ENCODE measurements around the gene IL23A. TPM values are rescaled to one million over a fixed set of nuclear protein-coding genes. Genes with fewer than 3 reads are reported as not detected.
"Not testable (repeated sequence)": the region's sequence is repeated elsewhere in the genome, so short reads cannot be mapped to it uniquely, and the experiment has no call there.

The IL23A gene
- polyA plus RNA-seq, 3 donors, result 1.0 to 4.8 (median 1.6) TPM

DNA sequence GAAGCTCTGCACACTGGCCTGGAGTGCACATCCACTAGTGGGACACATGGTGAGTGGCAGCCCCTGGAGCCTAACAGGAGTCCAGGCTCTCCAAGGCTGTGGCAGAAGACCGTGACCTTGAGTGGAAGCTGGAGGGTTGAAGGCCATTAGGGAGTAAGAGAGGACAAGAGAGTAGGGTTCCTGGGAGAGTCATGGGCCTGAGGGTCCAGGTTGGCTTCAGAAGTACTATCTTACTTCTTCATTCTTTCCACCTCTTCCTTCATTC lies 406 bp downstream of the IL23A start:
- no peak for DNase-seq
- H3K4me1 Mint-ChIP-seq, result peaks cover 49% of the 10 kb centered on the region
- intact Hi-C loops (cut with micrococcal nuclease), result loop anchor here in 1 of 2 donors (10.0 kb wide), 1 partner anchor 126 kb away; the partner anchor contains the start of gene SPRYD4
- Histone ChIP-seq H3K4me1 (ENCODE audit: control insufficient read depth in 1 of 2, insufficient read depth in 2 of 2, low read length in 2 of 2) (peaks cover 53 to 54% of the 10 kb centered on the region in 2 donors), H4K20me1 (ENCODE audit: insufficient read depth, low read length) (peaks cover 6% of the 10 kb centered on the region), H3K27ac (ENCODE audit: low read depth in 1 of 2, low read length in 2 of 2) (peak overlapping the region; percentile 73 to 86), H3K4me3 (replicated peaks in 1 of 3; ENCODE audit: low read depth in 2 of 3, low read length in 3 of 3) (peak overlapping the region in 1 of 3 experiments; percentile 43), H3K27me3 (ENCODE audit: control insufficient read depth in 2 of 2, insufficient read depth in 2 of 2, low read length in 2 of 2) (no peaks in the 10 kb centered on the region), H3K9ac (ENCODE audit: insufficient read depth, low read length, poor library complexity, severe bottlenecking) (peak overlapping the region; percentile 46), H3K79me2 (ENCODE audit: insufficient read depth, low read length) (peaks cover 7% of the 10 kb centered on the region), H3K4me2 (replicated peaks; ENCODE audit: extremely low read depth, low read length, poor library complexity, severe bottlenecking) (peak overlapping the region; percentile 63), H2AFZ (ENCODE audit: insufficient read depth, low read depth, low read length, poor library complexity, severe bottlenecking) (peak overlapping the region; percentile 57), H3K36me3 (replicated peaks in 1 of 2; ENCODE audit: control insufficient read depth in 1 of 2, insufficient read depth in 2 of 2, low read length in 2 of 2) (peaks cover 28 to 33% of the 10 kb centered on the region in 2 donors), H3K9me3 (replicated peaks in 1 of 2; ENCODE audit: control insufficient read depth in 1 of 2, insufficient read depth in 1 of 2, low read length in 2 of 2) (no peaks in the 10 kb centered on the region)
- peak overlapping the region in 1 of 2 donors; percentile 67 for H3K4me3 Mint-ChIP-seq
- no peaks in the 10 kb centered on the region for H3K9me3 Mint-ChIP-seq
- H3K36me3 Mint-ChIP-seq, result peaks cover 28 to 36% of the 10 kb centered on the region in 2 donors
- WGBS (ENCODE audit: insufficient coverage), result no CpG with 5 or more reads among the region's 1 CpG
- TF ChIP-seq CTCF (IDR thresholded peaks at IDR 0.05), result no peak
- H3K27me3 Mint-ChIP-seq (ENCODE audit: low read depth in 3 of 3), result peaks cover 0 to 2% (median under 1%) of the 10 kb centered on the region in 3 donors
- H3K27ac Mint-ChIP-seq, result peak overlapping the region; percentile 85 to 95 (median 92)

DNA sequence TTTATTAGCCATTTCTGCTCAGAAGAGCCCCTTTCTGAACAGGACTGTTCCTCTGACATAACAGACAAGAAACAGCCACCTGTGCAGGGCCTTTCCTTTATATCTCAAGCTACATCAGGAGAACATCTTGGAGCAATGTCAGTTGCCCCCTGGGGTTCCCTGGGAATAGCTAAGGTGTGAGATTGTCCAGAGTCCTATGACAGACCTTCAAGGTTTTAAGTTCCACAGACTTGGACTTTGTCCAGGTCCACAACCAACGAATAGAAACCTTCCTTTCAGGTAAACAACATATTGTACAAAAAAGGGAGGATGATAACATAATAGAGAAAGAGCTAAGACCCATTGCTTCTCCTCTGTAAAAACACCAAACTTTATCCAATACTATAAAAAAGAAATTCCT lies 2.9 kb downstream of the IL23A start:
- Histone ChIP-seq H3K79me2 (ENCODE audit: insufficient read depth, low read length) (no peaks in the 10 kb centered on the region), H3K27me3 (ENCODE audit: control insufficient read depth in 2 of 2, insufficient read depth in 2 of 2, low read length in 2 of 2) (no peaks in the 10 kb centered on the region), H4K20me1 (ENCODE audit: insufficient read depth, low read length) (peaks cover 17% of the 10 kb centered on the region), H3K4me3 (replicated peaks in 1 of 3; ENCODE audit: low read depth in 2 of 3, low read length in 3 of 3) (no peak overlapping the region), H3K9me3 (replicated peaks in 1 of 2; ENCODE audit: control insufficient read depth in 1 of 2, insufficient read depth in 1 of 2, low read length in 2 of 2) (no peaks in the 10 kb centered on the region), H2AFZ (ENCODE audit: insufficient read depth, low read depth, low read length, poor library complexity, severe bottlenecking) (no peak overlapping the region), H3K36me3 (replicated peaks in 1 of 2; ENCODE audit: control insufficient read depth in 1 of 2, insufficient read depth in 2 of 2, low read length in 2 of 2) (peaks cover 49 to 56% of the 10 kb centered on the region in 2 donors), H3K9ac (ENCODE audit: insufficient read depth, low read length, poor library complexity, severe bottlenecking) (no peak overlapping the region), H3K27ac (ENCODE audit: low read depth in 1 of 2, low read length in 2 of 2) (peak overlapping the region in 1 of 2 donors; percentile 4), H3K4me2 (replicated peaks; ENCODE audit: extremely low read depth, low read length, poor library complexity, severe bottlenecking) (no peak overlapping the region), H3K4me1 (ENCODE audit: control insufficient read depth in 1 of 2, insufficient read depth in 2 of 2, low read length in 2 of 2) (peaks cover 34% of the 10 kb centered on the region in 2 donors)
- WGBS (ENCODE audit: insufficient coverage), result no CpG with 5 or more reads among the region's 1 CpG
- intact Hi-C loops (cut with micrococcal nuclease), result no loop called here
- TF ChIP-seq CTCF (IDR thresholded peaks at IDR 0.05), result no peak
- H3K9me3 Mint-ChIP-seq, result no peaks in the 10 kb centered on the region
- peaks cover 0 to 2% (median 0%) of the 10 kb centered on the region in 3 donors for H3K27me3 Mint-ChIP-seq (ENCODE audit: low read depth in 3 of 3)
- peaks cover 35% of the 10 kb centered on the region for H3K4me1 Mint-ChIP-seq
- no peak overlapping the region for H3K4me3 Mint-ChIP-seq
- H3K27ac Mint-ChIP-seq, result peak overlapping the region in 2 of 7 donors; percentile 10 to 37
- DNase-seq, result no peak
- peaks cover 43 to 61% of the 10 kb centered on the region in 2 donors for H3K36me3 Mint-ChIP-seq

- H3K9me3 Mint-ChIP-seq; H3K4me2 ChIP-seq (replicated peaks; ENCODE audit: extremely low read depth, low read length, poor library complexity, severe bottlenecking); H3K9me3 ChIP-seq (replicated peaks in 1 of 2; ENCODE audit: control insufficient read depth in 1 of 2, insufficient read depth in 1 of 2, low read length in 2 of 2); H3K79me2 ChIP-seq (ENCODE audit: insufficient read depth, low read length); H3K9ac ChIP-seq (ENCODE audit: insufficient read depth, low read length, poor library complexity, severe bottlenecking); H3K27ac ChIP-seq (ENCODE audit: low read depth in 1 of 2, low read length in 2 of 2); DNase-seq; H3K4me3 ChIP-seq (replicated peaks in 1 of 3; ENCODE audit: low read depth in 2 of 3, low read length in 3 of 3); H3K27me3 ChIP-seq (ENCODE audit: control insufficient read depth in 2 of 2, insufficient read depth in 2 of 2, low read length in 2 of 2); intact Hi-C loops (cut with micrococcal nuclease); H3K4me3 Mint-ChIP-seq; H2AFZ ChIP-seq (ENCODE audit: insufficient read depth, low read depth, low read length, poor library complexity, severe bottlenecking); H3K27me3 Mint-ChIP-seq (ENCODE audit: low read depth in 3 of 3): not testable (repeated sequence)
- 100% methylated on average over 1 of the region's 2 CpGs for WGBS (ENCODE audit: insufficient coverage)
- Mint-ChIP-seq H3K36me3 (peaks cover 50 to 68% of the 10 kb centered on the region in 2 donors), H3K4me1 (peaks cover 28% of the 10 kb centered on the region), H3K27ac (peak overlapping the region in 1 of 7 donors; percentile 69)
- Histone ChIP-seq H3K4me1 (ENCODE audit: control insufficient read depth in 1 of 2, insufficient read depth in 2 of 2, low read length in 2 of 2) (peaks cover 27% of the 10 kb centered on the region in 2 donors), H3K36me3 (replicated peaks in 1 of 2; ENCODE audit: control insufficient read depth in 1 of 2, insufficient read depth in 2 of 2, low read length in 2 of 2) (peaks cover 56 to 63% of the 10 kb centered on the region in 2 donors), H4K20me1 (ENCODE audit: insufficient read depth, low read length) (peaks cover 22% of the 10 kb centered on the region)
Measured at GRCh38 chr12:56342290-56342689, 3.6 kb downstream of the IL23A start.

All from CD14-positive monocyte (primary cell).